Vagina (tissue), 2 donors: ENCODE results near the gene CEP128.

Experiments used
- POLR2A ChIP-seq, 2 donors: fragments of 450-650 bp; IDR thresholded peaks; one replicate each; pipeline ENCODE4 v1.6.1; 2017; ENCODE audit warnings: antibody characterized with exemption in 2 of 2, mild to moderate bottlenecking in 2 of 2, moderate library complexity in 2 of 2
- TF ChIP-seq, protein P1 (sequence below), 3 experiments: fragments of 450-650 bp in 2 of 3; fragments of 200-600 bp in 1 of 3; sonication (generic) in 1 of 3; IDR thresholded peaks; one replicate each; pipeline ENCODE4 v1.5.1; 2017 to 2019; ENCODE audit warnings: antibody characterized with exemption in 3 of 3, mild to moderate bottlenecking in 2 of 3, moderate library complexity in 2 of 3

DNA sequence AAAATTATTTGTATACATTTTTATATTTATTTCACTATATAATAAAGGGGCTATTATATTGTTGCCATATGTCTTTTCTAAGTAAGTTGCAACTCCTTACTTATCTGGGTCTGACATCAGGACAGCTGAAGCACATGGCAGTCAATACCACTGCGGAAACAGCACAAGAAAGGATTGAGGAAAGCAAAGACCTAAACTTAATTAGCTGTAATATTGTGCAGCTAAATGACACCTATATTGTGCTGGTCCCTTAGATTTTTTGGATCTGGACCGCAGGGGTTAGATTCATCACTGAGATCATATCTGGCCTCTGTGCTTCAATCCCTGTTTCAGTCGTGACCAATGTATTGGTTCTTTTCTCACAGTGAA, 370.6 kb downstream of the CEP128 start:
- TF ChIP-seq, protein P1, sequence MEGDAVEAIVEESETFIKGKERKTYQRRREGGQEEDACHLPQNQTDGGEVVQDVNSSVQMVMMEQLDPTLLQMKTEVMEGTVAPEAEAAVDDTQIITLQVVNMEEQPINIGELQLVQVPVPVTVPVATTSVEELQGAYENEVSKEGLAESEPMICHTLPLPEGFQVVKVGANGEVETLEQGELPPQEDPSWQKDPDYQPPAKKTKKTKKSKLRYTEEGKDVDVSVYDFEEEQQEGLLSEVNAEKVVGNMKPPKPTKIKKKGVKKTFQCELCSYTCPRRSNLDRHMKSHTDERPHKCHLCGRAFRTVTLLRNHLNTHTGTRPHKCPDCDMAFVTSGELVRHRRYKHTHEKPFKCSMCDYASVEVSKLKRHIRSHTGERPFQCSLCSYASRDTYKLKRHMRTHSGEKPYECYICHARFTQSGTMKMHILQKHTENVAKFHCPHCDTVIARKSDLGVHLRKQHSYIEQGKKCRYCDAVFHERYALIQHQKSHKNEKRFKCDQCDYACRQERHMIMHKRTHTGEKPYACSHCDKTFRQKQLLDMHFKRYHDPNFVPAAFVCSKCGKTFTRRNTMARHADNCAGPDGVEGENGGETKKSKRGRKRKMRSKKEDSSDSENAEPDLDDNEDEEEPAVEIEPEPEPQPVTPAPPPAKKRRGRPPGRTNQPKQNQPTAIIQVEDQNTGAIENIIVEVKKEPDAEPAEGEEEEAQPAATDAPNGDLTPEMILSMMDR (IDR thresholded peaks at IDR 0.05), result no peak
- TF ChIP-seq POLR2A (IDR thresholded peaks at IDR 0.05), result no peak
